ENCODE results near the gene ATP5F1C. TPM values are rescaled to one million over a fixed set of nuclear protein-coding genes. Genes with fewer than 3 reads are reported as not detected.
"Not testable (repeated sequence)": the region's sequence is repeated elsewhere in the genome, so short reads cannot be mapped to it uniquely, and the experiment has no call there.

ATP5F1C gene
- polyA plus RNA-seq, 1 donor from 2014 or later, result 340 TPM

GRCh38 chr10:7782194-7782593 is 5.8 kb upstream of the ATP5F1C start:
- not testable (repeated sequence) for H3K4me3 Mint-ChIP-seq, H3K9me3 Mint-ChIP-seq, H3K27me3 Mint-ChIP-seq, H3K27ac Mint-ChIP-seq, H3K36me3 Mint-ChIP-seq
- H3K4me1 Mint-ChIP-seq, result peaks cover 13 to 17% (median 14%) of the 10 kb centered on the region in 3 donors

DNA sequence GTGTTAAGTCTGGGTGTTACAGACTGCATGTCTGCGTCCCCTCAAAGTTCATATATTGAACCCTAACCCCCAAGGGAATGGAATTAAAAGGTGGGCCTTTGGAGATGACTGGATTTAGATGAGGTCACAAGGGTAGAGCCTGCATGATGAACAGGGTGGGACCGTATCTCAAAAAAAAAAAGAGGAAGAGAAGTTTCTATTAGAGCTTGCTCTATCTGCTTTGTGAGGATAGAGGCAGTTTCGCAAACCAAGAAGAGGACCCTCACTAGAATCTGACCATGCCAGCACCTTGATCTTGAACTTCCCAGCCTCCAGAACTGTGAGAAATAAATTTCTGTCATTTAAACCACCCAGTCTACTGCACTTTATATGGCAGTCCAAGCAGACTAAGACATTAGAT is 1.5 kb upstream of the ATP5F1C start:
- H3K4me1 Mint-ChIP-seq, result peaks cover 15 to 33% (median 25%) of the 10 kb centered on the region in 3 donors
- H3K27me3 Mint-ChIP-seq, result no peaks in the 10 kb centered on the region
- no peaks in the 10 kb centered on the region for H3K9me3 Mint-ChIP-seq
- peak overlapping the region in 2 of 3 donors; percentile 20 to 68 for H3K27ac Mint-ChIP-seq
- peaks cover 6% of the 10 kb centered on the region for H3K36me3 Mint-ChIP-seq
- peak overlapping the region in 1 of 4 donors; percentile 4 for H3K4me3 Mint-ChIP-seq

DNA sequence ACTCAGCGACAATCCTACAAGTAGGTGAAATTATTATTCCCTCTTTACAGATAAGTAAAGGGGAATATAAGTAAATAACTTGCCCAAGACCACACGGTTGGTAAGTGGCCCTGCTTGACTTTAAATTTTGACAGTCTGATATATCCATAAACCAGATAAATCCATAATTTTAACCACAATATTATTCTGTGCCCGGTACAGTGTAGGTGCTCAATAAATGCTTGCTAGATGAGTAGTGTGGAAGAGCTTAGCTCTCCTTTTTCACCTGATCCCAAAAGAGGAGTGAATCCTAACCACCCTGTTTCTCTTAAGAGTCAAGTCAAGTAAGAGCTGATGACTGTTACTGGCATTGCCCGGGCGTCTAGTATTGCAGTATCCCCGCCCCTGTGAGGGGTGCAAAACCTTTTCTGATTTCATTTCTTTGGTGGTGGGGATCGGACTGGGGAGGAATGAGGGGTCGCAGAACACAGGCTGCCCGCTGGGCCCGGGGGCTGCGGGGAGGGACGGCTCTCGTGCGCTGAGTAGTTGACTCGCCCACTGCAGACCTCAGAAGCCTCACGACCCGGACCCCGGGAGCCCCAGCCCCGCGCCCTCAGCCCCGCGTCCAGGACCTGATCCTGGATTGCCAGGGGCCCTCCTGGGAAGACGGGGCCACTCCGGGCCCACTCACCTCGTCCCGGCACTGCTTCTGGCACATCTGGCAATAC is 674 bp upstream of the ATP5F1C start:
- Mint-ChIP-seq H3K27me3 (no peaks in the 10 kb centered on the region), H3K4me3 (no peak overlapping the region), H3K27ac (no peak overlapping the region), H3K4me1 (peaks cover 21 to 38% (median 28%) of the 10 kb centered on the region in 3 donors), H3K9me3 (no peaks in the 10 kb centered on the region), H3K36me3 (peaks cover 6% of the 10 kb centered on the region)

DNA sequence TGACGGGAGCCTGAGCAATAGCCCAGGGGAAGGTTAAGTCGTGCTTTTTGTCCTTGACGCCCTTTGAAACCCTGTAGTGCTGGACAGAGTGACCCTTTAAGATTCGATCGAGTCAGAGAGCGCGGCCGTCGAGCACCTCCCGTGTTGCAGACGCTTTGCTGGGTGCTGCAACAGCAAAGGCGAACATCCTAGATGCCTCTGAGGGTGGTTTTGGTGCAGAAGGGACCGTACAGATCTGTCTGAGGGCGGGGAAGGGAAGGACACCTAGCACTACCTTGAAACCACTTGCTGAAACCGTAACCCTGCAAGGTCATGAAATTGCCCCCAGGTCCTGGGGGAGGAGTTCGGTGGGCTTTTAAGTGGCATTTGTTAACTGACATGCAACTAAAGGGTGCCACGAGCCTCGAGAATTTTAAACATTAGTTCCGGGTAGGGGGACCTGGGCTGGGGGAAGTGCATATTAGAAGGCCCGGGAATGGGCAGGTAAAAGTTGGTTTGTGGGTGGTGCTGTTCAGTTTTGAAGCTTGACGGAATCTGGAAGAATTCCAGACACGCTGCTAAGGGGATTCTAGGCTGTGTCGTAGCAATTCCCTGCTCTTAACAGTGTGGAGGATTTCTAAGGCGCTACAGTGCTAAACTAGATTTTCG is 786 bp downstream of the ATP5F1C start:
- Mint-ChIP-seq H3K27me3 (no peaks in the 10 kb centered on the region), H3K36me3 (peaks cover 6% of the 10 kb centered on the region), H3K4me3 (no peak overlapping the region), H3K9me3 (no peaks in the 10 kb centered on the region), H3K27ac (no peak overlapping the region), H3K4me1 (peaks cover 24 to 42% (median 27%) of the 10 kb centered on the region in 3 donors)

GRCh38 chr10:7789390-7789789 is 1.4 kb downstream of the ATP5F1C start:
- Mint-ChIP-seq H3K27me3 (no peaks in the 10 kb centered on the region), H3K36me3 (peaks cover 6% of the 10 kb centered on the region), H3K27ac (no peak overlapping the region), H3K4me1 (peaks cover 29 to 48% (median 29%) of the 10 kb centered on the region in 3 donors), H3K4me3 (no peak overlapping the region), H3K9me3 (no peaks in the 10 kb centered on the region)

GRCh38 chr10:7792541-7792940 is 4.6 kb downstream of the ATP5F1C start:
- H3K4me1 Mint-ChIP-seq, result peaks cover 27 to 53% (median 34%) of the 10 kb centered on the region in 3 donors
- H3K27ac Mint-ChIP-seq, result no peak overlapping the region
- peaks cover 16% of the 10 kb centered on the region for H3K36me3 Mint-ChIP-seq
- H3K4me3 Mint-ChIP-seq, result peak overlapping the region in 1 of 4 donors; percentile 61
- no peaks in the 10 kb centered on the region for H3K27me3 Mint-ChIP-seq
- H3K9me3 Mint-ChIP-seq, result no peaks in the 10 kb centered on the region

DNA sequence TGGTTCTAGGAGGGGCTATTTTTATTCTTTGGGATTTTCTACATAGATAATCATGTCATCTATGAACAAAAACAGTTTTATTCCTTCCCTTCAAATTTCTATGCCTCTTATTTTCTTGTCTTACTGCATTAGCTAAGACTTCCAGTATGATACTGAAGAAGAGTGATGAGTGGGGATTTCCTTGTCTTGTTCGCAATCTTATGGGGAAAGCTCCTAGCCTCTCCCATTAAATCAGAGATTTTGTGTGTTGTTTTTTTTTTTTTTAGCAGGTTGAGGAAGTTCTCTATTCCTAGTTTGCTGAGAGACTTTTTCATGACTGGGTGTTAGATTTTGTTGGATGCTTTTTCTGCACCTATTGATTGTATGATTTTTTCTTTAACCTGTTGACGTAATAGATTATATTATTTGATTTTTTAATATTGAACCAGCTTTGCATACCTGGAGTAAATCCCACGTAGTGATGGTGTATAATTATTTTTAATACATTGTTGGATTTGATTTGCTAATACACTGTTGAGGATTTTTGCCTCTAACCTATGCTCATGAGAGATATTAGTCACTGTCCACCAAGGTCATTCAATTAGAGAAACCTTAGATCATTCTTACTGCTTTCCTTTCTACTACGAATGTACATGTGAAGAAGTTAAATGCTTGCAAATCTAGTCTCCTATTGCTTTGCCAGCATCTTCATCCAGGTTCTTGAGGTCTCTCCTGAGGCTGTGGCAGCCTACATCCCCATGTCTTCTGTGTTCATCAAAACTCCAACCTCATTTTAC is 6.5 kb downstream of the ATP5F1C start:
- peaks cover 17% of the 10 kb centered on the region for H3K36me3 Mint-ChIP-seq
- H3K4me1 Mint-ChIP-seq, result peaks cover 23 to 46% (median 34%) of the 10 kb centered on the region in 3 donors
- H3K27ac Mint-ChIP-seq, result no peak overlapping the region
- no peaks in the 10 kb centered on the region for H3K27me3 Mint-ChIP-seq
- no peaks in the 10 kb centered on the region for H3K9me3 Mint-ChIP-seq
- peak overlapping the region in 1 of 4 donors; percentile 43 for H3K4me3 Mint-ChIP-seq

DNA sequence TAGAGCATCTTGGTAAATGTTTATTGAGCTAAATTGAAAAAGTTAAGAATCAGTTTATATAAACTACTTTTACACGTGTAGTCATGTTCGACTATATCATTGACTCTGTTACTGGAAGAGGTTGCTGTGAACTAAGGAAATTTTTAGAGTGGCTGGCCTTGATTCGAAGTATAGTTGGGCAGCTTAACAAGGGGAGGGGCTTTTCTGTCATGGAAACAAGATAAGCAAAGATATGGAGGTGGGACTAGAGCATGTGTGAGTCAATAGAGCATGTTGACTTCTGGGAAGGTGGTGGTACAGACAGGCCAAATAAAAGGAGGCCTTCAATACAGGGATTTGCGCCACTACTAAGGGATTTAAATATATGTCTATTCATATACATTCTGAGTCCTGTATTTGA is 7.6 kb downstream of the ATP5F1C start:
- peaks cover 21 to 38% (median 35%) of the 10 kb centered on the region in 3 donors for H3K4me1 Mint-ChIP-seq
- peaks cover 17% of the 10 kb centered on the region for H3K36me3 Mint-ChIP-seq
- peak overlapping the region in 1 of 4 donors; percentile 13 for H3K4me3 Mint-ChIP-seq
- no peaks in the 10 kb centered on the region for H3K27me3 Mint-ChIP-seq
- H3K27ac Mint-ChIP-seq, result no peak overlapping the region
- H3K9me3 Mint-ChIP-seq, result no peaks in the 10 kb centered on the region

DNA sequence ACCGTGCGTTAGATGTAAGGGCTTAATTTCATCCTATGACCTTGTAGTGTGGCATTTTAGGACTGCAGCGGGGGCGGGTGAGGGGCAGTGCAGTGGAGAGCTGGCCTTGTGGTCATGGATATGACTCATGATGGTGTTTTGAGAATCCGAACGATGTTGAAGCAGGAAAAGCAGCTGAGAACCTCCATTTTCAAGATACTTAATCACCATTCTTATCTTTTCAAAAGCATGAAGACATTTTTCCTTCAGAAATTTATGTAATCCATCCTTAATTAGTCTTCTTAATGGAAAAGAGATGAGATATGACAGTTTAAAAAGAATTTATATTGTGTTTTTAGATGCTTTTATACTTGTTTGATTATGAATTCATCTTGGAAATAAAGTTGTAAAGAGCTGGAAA is 9.6 kb downstream of the ATP5F1C start:
- H3K9me3 Mint-ChIP-seq, result no peaks in the 10 kb centered on the region
- peaks cover 12 to 25% (median 23%) of the 10 kb centered on the region in 3 donors for H3K4me1 Mint-ChIP-seq
- no peaks in the 10 kb centered on the region for H3K27me3 Mint-ChIP-seq
- H3K27ac Mint-ChIP-seq, result no peak overlapping the region
- no peak overlapping the region for H3K4me3 Mint-ChIP-seq
- peaks cover 13% of the 10 kb centered on the region for H3K36me3 Mint-ChIP-seq

DNA sequence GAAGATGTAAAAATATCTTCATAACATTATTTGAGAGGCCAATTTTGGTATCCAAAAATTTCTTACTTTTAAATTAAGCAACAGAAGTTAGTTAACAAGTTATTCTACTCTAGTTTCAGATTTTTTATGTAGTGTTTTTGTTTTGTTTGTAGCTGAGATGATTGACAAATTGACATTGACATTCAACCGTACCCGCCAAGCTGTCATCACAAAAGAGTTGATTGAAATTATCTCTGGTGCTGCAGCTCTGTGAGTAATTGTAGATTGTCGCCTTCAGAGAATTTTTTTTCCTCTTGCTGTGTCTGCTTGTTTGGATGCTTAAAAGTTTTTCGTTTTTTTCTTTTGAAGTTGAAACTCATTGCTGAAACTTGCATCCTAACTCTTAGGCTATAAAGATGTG is 14.6 kb downstream of the ATP5F1C start:
- Mint-ChIP-seq H3K9me3 (no peaks in the 10 kb centered on the region), H3K27me3 (no peaks in the 10 kb centered on the region), H3K27ac (no peak overlapping the region), H3K4me1 (peaks cover 0 to 4% (median 0%) of the 10 kb centered on the region in 3 donors), H3K36me3 (peaks cover 8% of the 10 kb centered on the region), H3K4me3 (no peak overlapping the region)

GRCh38 chr10:7804216-7804615 is 16.2 kb downstream of the ATP5F1C start:
- peaks cover 8% of the 10 kb centered on the region for H3K36me3 Mint-ChIP-seq
- H3K27me3 Mint-ChIP-seq, result no peaks in the 10 kb centered on the region
- no peak overlapping the region for H3K4me3 Mint-ChIP-seq
- no peaks in the 10 kb centered on the region for H3K9me3 Mint-ChIP-seq
- H3K4me1 Mint-ChIP-seq, result peaks cover 0 to 4% (median 0%) of the 10 kb centered on the region in 3 donors
- H3K27ac Mint-ChIP-seq, result peak overlapping the region in 1 of 3 donors; percentile 19

DNA sequence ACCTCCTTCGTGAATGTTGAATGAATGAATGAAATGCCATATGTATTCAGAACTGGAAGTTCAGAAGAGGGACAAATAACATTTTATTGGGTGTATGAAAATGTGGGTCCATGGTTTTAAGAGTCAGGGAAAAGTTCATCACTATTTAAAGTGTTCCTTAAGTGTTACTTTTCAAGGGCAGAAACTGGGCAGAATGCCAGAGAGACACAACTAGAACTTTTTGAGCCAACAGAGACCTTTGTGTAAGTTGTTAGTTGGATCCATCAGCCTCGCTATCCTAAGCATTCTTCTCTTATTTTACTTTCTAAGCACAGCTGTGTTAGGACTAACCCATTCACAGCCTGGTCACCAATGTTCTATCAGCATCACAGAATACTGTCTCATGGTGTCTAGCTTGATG is 16.8 kb downstream of the ATP5F1C start:
- Mint-ChIP-seq H3K36me3 (peaks cover 8% of the 10 kb centered on the region), H3K4me1 (peaks cover 0 to 3% (median 1%) of the 10 kb centered on the region in 3 donors), H3K27ac (no peak overlapping the region), H3K9me3 (no peaks in the 10 kb centered on the region), H3K4me3 (no peak overlapping the region), H3K27me3 (no peaks in the 10 kb centered on the region)

DNA sequence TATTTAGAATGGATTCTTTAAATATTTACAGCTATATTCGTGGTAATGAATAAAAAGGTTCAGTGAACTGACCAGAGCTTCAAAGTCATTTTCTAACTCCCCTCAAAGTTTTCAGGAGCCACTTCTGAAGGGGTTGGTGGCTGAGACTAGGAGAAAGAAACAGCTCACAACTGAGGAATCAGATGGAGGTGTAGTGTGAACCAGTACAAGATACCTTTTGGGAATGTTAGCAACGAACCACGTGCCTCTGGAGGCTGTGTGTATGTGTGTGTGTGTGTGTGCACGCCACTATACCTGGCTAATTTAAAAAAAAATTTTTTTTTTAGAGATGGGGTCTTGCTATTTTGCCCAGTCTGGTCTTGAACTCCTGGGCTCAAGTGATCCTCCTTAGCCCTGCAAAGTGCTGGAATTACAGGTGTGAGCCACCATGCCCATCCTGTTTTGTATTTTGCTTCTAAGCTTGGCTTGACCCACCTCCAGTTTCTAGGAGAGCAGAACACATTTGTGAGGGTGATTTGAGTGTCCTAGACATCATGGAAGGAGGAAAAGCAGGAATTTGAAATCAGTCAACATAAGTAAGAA is 20.8 kb downstream of the ATP5F1C start:
- Mint-ChIP-seq H3K4me1 (peaks cover 0 to 1% (median 0%) of the 10 kb centered on the region in 3 donors), H3K9me3 (no peaks in the 10 kb centered on the region), H3K36me3 (peaks cover 6% of the 10 kb centered on the region), H3K27ac (no peak overlapping the region), H3K4me3 (no peak overlapping the region), H3K27me3 (peaks cover 2% of the 10 kb centered on the region)

DNA sequence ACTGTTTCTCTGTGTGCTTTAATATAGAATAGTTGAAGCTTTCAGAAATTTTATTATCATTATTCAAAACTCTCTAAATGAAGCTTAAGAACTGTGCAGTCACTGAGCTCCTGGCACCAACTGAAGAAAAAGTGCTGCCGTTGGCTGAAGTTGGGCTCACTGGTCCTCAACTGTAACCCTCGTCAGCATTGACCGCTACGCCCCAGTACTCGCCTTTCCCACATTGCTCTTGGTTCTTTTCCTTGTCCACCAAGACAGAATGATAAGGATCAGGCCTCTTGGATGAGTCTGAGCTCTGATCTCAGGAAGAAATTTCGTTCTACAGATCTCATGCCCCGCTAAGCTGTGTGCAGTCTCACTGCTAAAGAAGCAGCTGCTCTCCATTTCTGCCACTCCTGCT is 22.5 kb downstream of the ATP5F1C start:
- Mint-ChIP-seq H3K4me3 (no peak overlapping the region), H3K9me3 (no peaks in the 10 kb centered on the region), H3K4me1 (peaks cover 0 to 1% (median 0%) of the 10 kb centered on the region in 3 donors), H3K36me3 (peaks cover 2% of the 10 kb centered on the region), H3K27me3 (peaks cover 7% of the 10 kb centered on the region), H3K27ac (no peak overlapping the region)

DNA sequence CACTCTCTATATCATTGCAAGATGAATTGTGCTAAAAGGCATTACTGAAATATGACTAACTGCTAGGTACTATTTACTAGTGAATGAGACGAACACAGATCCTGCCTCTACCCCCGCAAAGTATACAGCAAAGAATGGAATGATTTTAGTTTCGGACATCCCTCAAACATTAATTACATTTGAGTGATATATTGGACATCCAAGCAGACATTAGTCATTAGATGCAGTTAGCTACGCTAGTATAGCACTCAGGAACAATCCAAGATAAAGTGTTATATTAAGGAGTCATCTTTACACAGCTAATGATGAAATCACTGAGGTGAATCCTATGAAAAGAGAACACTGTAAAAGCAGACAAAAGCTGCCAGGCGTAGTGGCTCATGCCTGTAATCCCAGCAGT is 23.0 kb downstream of the ATP5F1C start:
- H3K27ac Mint-ChIP-seq, result no peak overlapping the region
- no peaks in the 10 kb centered on the region for H3K9me3 Mint-ChIP-seq
- H3K4me1 Mint-ChIP-seq, result peaks cover 0 to 1% (median 0%) of the 10 kb centered on the region in 3 donors
- H3K27me3 Mint-ChIP-seq, result peaks cover 7% of the 10 kb centered on the region
- peaks cover 2% of the 10 kb centered on the region for H3K36me3 Mint-ChIP-seq
- no peak overlapping the region for H3K4me3 Mint-ChIP-seq

Measured in IgD-negative memory B cell (primary cell).